ENCODE results near the gene TRAPPC11.

DNA sequence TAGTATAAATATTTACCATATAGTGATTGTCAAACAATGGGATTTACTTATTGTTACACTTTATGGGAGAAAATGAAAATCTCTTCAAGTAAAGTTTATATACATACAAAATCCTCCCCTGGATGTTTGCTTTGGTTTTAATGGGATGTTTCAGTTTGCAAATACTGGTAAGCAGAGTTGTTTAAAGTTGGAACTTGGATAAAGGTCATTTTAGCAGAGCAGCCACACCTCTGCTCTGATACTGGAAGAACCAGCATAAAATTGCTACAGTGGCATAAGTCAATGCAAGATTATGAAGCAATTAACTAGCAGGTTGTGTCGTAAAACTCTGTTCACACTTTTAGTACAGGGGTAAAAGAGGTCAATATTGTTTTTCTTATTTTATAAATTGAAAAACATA, 101.2 kb downstream of the TRAPPC11 start:
- TF ChIP-seq CSDC2 (CRISPR knock-in tag; IDR thresholded peaks at IDR 0.05) (no peak), ZNF565 (CRISPR knock-in tag; conservative IDR thresholded peaks at IDR 0.05; ENCODE audit: low read depth) (no peak), ZC3H10 (CRISPR knock-in tag; IDR thresholded peaks at IDR 0.05) (no peak), SNAI2 (CRISPR knock-in tag; IDR thresholded peaks at IDR 0.05) (no peak), ZNF70 (CRISPR knock-in tag; IDR thresholded peaks at IDR 0.05) (no peak)

All from SK-N-SH treated with all-trans-retinoic acid at 6 μM for 48 hours (cell line).